Renal cortex interstitium (tissue), 11 donors: ENCODE measurements around the gene MGMT. TPM values are rescaled to one million over a fixed set of nuclear protein-coding genes. Genes with fewer than 3 reads are reported as not detected.

Experiments used
- DNase-seq, 11 donors: peaks; one replicate each; pipeline ENCODE4 v3.0.0-alpha.2; 2013; ENCODE audit warnings: low read depth in 9 of 11, low spot score in 4 of 11; ENCODE audit errors: extremely low read depth in 1 of 11
- polyA plus RNA-seq, 3 donors: library from polyadenylated mRNA; unstranded; fragments of 120-200 nt; gene quantifications; one replicate each; pipeline ENCODE4 v1.2.1, GENCODE V29; 2013; ENCODE audit not compliant: insufficient read length in 3 of 3

Gene MGMT
- polyA plus RNA-seq, 3 donors = 17.5 to 22.7 (median 20.5) TPM

DNA sequence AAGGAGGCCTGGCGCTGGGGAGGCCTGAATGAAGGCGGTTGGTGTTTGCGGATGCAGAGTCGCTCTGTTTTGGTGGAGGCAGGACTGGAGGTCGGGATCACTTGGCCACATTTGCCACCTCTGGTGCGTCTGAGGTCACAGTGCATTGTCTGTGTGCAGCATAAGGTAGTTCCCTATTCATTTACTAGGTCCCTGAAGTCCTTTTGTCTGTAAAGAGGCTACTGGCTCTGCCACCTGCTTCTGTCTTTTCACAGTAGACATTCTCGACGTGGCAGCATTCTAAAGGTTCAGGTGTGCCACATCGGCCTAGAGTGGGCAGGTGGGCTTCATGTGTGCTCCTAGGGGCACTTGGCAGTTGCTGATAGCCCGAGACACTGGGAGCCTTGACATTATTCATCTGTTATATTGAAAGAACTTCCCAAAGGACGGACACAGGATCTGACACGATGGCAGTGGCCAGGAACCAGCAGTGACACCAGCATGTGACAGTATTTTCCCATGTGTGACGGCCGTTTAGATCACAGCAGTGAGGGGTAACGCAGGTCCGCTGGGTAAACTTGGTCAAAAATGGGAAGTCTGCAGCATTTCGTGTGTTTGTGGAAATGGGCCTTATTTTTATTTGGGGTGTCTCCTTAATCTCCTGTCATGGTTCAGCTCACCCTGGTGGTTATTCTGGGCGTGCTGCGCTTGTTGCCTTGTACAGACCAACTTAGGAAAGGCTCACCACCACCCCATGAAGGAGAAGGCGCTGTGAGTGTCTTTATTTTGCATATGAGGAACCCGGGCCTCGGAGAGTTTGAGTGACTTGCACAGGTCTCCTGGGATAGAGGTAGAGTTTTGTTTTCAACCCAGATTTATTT, 5.9 kb downstream of the MGMT start:
- DNase-seq = no peak

- DNase-seq = no peak
Observed at GRCh38 chr10:129474642-129475041, 7.6 kb downstream of the MGMT start.

DNA sequence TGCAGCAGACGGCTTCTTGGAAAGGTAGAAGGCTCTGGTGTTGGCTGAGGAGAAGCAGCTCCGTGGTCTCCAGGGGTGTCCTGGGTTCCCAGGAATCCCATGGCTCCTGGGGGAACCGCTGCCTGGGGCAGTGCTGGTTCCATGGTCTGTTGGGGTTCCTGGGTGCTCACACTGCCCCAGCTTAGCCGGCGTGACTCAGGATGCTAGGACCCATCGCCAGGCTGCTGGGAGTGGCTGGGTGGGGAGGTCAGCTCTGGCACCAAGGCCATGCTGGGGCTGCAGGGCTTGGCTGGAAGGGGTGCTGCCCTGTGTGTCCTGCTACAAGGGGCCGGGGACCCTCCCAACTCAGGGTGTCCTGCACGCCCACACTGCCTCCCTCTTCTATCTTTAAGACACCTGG, 9.4 kb downstream of the MGMT start:
- no peak for DNase-seq

GRCh38 chr10:129477051-129477450, 10.0 kb downstream of the MGMT start:
- no peak for DNase-seq

DNA sequence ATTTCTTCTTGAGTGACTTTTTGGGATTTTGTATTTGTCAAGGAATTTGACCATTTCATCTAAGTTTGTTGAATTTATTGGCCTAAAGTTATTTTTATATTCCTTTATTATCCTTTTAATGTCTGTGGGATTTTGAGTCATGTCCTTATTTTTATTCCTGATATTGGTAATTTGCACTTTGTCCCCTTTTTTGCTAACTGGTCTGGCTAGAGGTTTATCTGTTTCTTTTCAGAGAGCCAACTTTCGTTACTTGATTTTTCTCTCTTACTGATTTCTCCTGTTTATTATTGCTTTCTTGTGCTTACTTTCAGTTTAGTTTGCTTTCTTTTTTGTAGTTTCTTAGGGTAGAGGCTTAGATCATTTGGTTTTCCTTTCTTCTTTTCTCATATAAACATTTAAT, 14.6 kb downstream of the MGMT start:
- DNase-seq = no peak

DNA sequence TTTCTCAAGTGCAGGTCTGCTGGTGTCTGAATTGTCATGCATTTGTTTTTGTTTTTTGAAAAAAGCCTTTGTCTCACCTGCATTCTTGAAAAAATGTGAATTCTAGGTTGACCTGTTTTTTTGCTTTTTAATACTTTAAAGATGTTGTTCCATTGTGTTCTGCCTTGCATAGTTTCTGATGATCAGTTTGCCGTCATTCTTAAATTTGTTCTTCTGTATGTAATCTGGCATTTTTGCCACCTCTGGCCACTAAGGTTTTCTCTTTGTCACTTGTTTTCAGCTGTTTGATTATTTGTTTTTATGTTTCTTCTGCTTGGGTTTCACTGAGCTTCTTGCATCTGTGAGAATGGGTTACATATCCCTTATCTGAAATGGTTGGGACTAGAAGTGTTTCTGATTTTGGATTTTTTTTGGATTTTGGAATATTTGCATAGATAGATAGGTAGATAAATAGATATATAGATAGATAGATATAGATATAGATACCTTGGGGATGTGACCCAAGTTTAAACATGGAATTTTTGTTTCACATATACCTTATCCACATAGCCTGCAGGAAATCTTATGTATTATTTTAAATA, 16.5 kb downstream of the MGMT start:
- no peak for DNase-seq

GRCh38 chr10:129486805-129487204, 19.8 kb downstream of the MGMT start:
- DNase-seq = no peak

- DNase-seq = no peak
Observed at GRCh38 chr10:129491123-129491734, 24.2 kb downstream of the MGMT start.

- DNase-seq = no peak
Observed at GRCh38 chr10:129494176-129494575, 27.1 kb downstream of the MGMT start.

- DNase-seq = no peak
Observed at GRCh38 chr10:129494740-129495139, 27.7 kb downstream of the MGMT start.

DNA sequence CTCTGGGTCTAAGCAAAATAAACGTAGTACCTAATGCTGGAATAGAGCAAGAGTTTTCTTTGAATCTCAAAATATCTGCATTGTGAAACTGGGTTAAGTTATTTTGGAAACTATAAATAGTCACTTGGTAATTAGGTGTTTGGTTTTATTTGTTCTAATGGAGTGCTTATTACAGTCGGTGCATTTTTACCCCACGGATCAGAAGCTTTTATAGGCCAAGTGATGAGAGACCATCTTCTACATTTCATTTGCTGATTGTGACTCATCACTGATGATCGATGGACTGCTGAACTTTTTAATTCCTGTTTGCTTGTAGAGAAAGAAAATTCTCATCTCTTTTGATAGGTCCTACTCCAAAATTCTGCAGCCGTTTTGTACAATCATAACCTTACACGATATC, 28.2 kb downstream of the MGMT start:
- no peak for DNase-seq

GRCh38 chr10:129495698-129496097, 28.7 kb downstream of the MGMT start:
- peak in 6 of 11 donors; percentile 44 to 58 (median 50) for DNase-seq

GRCh38 chr10:129497013-129497412, 30.0 kb downstream of the MGMT start:
- DNase-seq = peak in 4 of 11 donors; percentile 38 to 47 (median 44)

GRCh38 chr10:129498680-129499079, 31.6 kb downstream of the MGMT start:
- DNase-seq = no peak

GRCh38 chr10:129500617-129501339, 33.7 kb downstream of the MGMT start:
- no peak for DNase-seq

GRCh38 chr10:129501652-129502436, 34.8 kb downstream of the MGMT start:
- no peak for DNase-seq

DNA sequence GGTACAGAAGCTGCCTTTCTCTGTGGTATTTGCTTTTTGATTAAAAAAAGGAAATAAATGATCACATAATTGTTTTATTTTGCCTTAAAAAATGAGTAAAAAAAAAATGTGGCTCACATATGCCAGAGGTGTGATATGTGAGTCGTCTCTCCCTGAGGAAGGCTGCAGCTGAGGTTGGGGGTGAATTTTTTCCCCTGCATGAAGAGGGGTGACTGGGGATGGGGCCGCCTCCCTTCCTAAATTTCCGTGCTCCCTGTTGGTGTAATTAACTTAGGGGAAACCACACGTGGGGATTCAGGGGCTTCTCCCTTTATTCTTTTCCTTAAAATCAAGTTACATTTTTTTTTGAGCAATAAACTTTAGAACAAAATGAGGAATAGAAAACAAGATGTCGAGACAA, 35.4 kb downstream of the MGMT start:
- no peak for DNase-seq

- no peak for DNase-seq
Observed at GRCh38 chr10:129505500-129506075, 38.5 kb downstream of the MGMT start.
